Heart left ventricle (tissue), 16 donors: ENCODE data around the gene GYG2. TPM values are rescaled to one million over a fixed set of nuclear protein-coding genes. Genes with fewer than 3 reads are reported as not detected.

ENCODE experiments used
- ATAC-seq, 4 donors: fragments of 200-7000 bp; cut with Tn5 transposase; one replicate each; pipeline ENCODE4 v1.9.1; 2020 to 2022; ENCODE audit warnings: moderate library complexity in 4 of 4, mild to moderate bottlenecking in 3 of 4, moderate number of reproducible peaks in 1 of 4
- DNase-seq, 5 donors: peaks; one replicate each; pipeline ENCODE4 v3.0.0-alpha.2; 2020
- H3K27ac ChIP-seq, 12 donors: fragments of 200-600 bp; sonication (generic) in 4 of 12; one replicate each; pipeline versions ENCODE4 v1.5.0 to v1.8.0; 2016 to 2022; ENCODE audit warnings: mild to moderate bottlenecking in 2 of 12
- H3K27me3 ChIP-seq, 9 donors: fragments of 200-600 bp; sonication (generic) in 2 of 9; one replicate each; pipeline versions ENCODE4 v1.5.1 to v1.8.0; 2016 to 2022; ENCODE audit warnings: mild to moderate bottlenecking in 3 of 9
- H3K36me3 ChIP-seq, 9 donors: fragments of 200-600 bp; sonication (generic) in 2 of 9; one replicate each; pipeline versions ENCODE4 v1.5.0 to v1.8.0; 2018 to 2022; ENCODE audit warnings: mild to moderate bottlenecking in 2 of 9
- H3K4me1 ChIP-seq, 12 donors: fragments of 200-600 bp; sonication (generic) in 4 of 12; one replicate each; pipeline versions ENCODE4 v1.5.0 to v1.8.0; 2016 to 2022; ENCODE audit warnings: mild to moderate bottlenecking in 3 of 12
- H3K4me3 ChIP-seq, 12 donors: fragments of 200-600 bp; sonication (generic) in 4 of 12; one replicate each; pipeline versions ENCODE4 v1.5.0 to v1.8.0; 2017 to 2022; ENCODE audit warnings: mild to moderate bottlenecking in 9 of 12, moderate library complexity in 4 of 12
- H3K9me3 ChIP-seq, 12 donors: fragments of 200-600 bp; sonication (generic) in 4 of 12; one replicate each; pipeline versions ENCODE4 v1.5.0 to v1.8.0; 2016 to 2022; ENCODE audit warnings: mild to moderate bottlenecking in 1 of 12
- CTCF ChIP-seq, 12 donors: fragments of 200-600 bp; sonication (generic) in 4 of 12; IDR thresholded peaks; one replicate each; pipeline versions ENCODE4 v1.5.0 to v1.8.0; 2018 to 2022; ENCODE audit warnings: antibody characterized with exemption in 12 of 12, mild to moderate bottlenecking in 5 of 12
- POLR2A ChIP-seq, 2 donors: fragments of 450-650 bp; IDR thresholded peaks; one replicate each; pipeline ENCODE4 v1.6.1; 2017; ENCODE audit warnings: antibody characterized with exemption in 2 of 2, mild to moderate bottlenecking in 2 of 2, moderate library complexity in 2 of 2
- WGBS, 4 donors: extraction: QIAGEN DNeasy Blood & Tissue Kit in 2 of 4; methylation state at CpG; one replicate each; pipeline versions ENCODE4 v1.1.5 to v1.1.7; 2013 to 2018; 5-methylcytosine and 5-hydroxymethylcytosine counted together
- intact Hi-C, 10 donors: fragments of 100-400 bp; cut with DNase I; formaldehyde crosslinking; loops; one replicate each; pipeline versions ENCODE4 v1.11.1 to v1.14.2; 2022
- polyA plus RNA-seq, 2 donors: library from polyadenylated mRNA; stranded (reverse); fragments of 200-250 nt; gene quantifications; one replicate each; pipeline ENCODE4 v1.2.3, GENCODE V29; 2013
- total RNA-seq, 9 donors: library from RNA; depleted of rRNA in 2 of 9; stranded (reverse); fragments of >200 nt in 2 of 9; fragmentation: NEBNext Ultra II Directional in 3 of 9; extraction: Animal tissue kit (Norgen Biotek cat#: 25700) in 3 of 9; gene quantifications; one replicate each; pipeline versions ENCODE4 v1.1.0 to v1.2.4, GENCODE V29; 2016 to 2023
- donor health status: ischemic (EF 13 %, LVEDD 7.1; RV severe dilation, severe dysfunction).
- donor health status: healthy with polysubstance abuse.
- donor health status: DM: no; HTN: yes; CAD: no.
- donor health status: DM: no; HTN: no; CAD: no.
- donor health status: ischemic (EF 25% LVEDD 6.9; RV normal size, moderate dysfunction).
- donor health status: ischemic (EF 25% LVEDD 5.7; RV mildly dilated, moderate dysfunction).
- donor health status: healthy.
- donor health status: DM: yes; HTN: yes; CAD: no.
- donor health status: ischemic (EF 35%, LVEDD 5.7; RV mildly dilated, moderate dysfunction).
- donor health status: nonischemic (EF 11% LVEDD 7.7; RV severe dilation, severe dysfunction).
- donor health status: DM: yes; HTN: yes; CAD: no.
- donor health status: PGD.
- donor health status: ischemic (EF 29% LVEDD 5.4; RV normal size, mild dysfunction).
- donor health status: nonischemic (EF 23%, LVEDD 6.1; RV moderate dilation, normal function).

Gene GYG2
- total and polyA plus RNA-seq, 11 donors, result 0.38 to 13.2 (median 1.00) TPM

GRCh38 chrX:2854918-2855317 lies 26.2 kb downstream of the GYG2 start:
- no peak overlapping the region for H3K27ac ChIP-seq
- ATAC-seq (no peak), DNase-seq (no peak)
- intact Hi-C loops, result no loop called here
- H3K4me3 ChIP-seq, result no peak overlapping the region
- TF ChIP-seq CTCF (IDR thresholded peaks at IDR 0.05) (no peak), POLR2A (IDR thresholded peaks at IDR 0.05) (no peak)
- H3K4me1 ChIP-seq, result no peaks in the 10 kb centered on the region
- H3K36me3 ChIP-seq, result no peaks in the 10 kb centered on the region
- 91 to 96% (median 94%) methylated on average over 21 of the region's 21 CpGs for WGBS, 4 donors
- H3K9me3 ChIP-seq, result no peaks in the 10 kb centered on the region
- no peaks in the 10 kb centered on the region for H3K27me3 ChIP-seq

GRCh38 chrX:2855761-2856160 lies 27.0 kb downstream of the GYG2 start:
- DNase-seq, result no peak
- Histone ChIP-seq H3K27me3 (no peaks in the 10 kb centered on the region), H3K4me3 (no peak overlapping the region), H3K4me1 (no peaks in the 10 kb centered on the region), H3K9me3 (no peaks in the 10 kb centered on the region), H3K27ac (no peak overlapping the region), H3K36me3 (no peaks in the 10 kb centered on the region)
- intact Hi-C loops, result no loop called here
- TF ChIP-seq POLR2A (IDR thresholded peaks at IDR 0.05), result no peak
- no peak for TF ChIP-seq CTCF (IDR thresholded peaks at IDR 0.05)
- WGBS, 4 donors, result 89 to 95% (median 91%) methylated on average over 2 of the region's 2 CpGs
- no peak for ATAC-seq

GRCh38 chrX:2857566-2857965 lies 28.8 kb downstream of the GYG2 start:
- Histone ChIP-seq H3K36me3 (no peaks in the 10 kb centered on the region), H3K27me3 (no peaks in the 10 kb centered on the region)
- ATAC-seq, result no peak

GRCh38 chrX:2859197-2859797 lies 30.6 kb downstream of the GYG2 start:
- Histone ChIP-seq H3K9me3 (no peaks in the 10 kb centered on the region), H3K4me3 (no peak overlapping the region), H3K27me3 (no peaks in the 10 kb centered on the region), H3K27ac (no peak overlapping the region), H3K36me3 (no peaks in the 10 kb centered on the region), H3K4me1 (no peaks in the 10 kb centered on the region)
- DNase-seq (no peak), ATAC-seq (no peak)
- WGBS, 4 donors, result 76 to 93% (median 88%) methylated on average over 1 of the region's 1 CpG
- no peak for TF ChIP-seq CTCF (IDR thresholded peaks at IDR 0.05)
- intact Hi-C loops, result no loop called here

More at GRCh38 chrX:2857566-2857965, 28.8 kb downstream of the GYG2 start:
- Histone ChIP-seq H3K4me3 (no peak overlapping the region), H3K27ac (no peak overlapping the region), H3K4me1 (no peaks in the 10 kb centered on the region), H3K9me3 (no peaks in the 10 kb centered on the region)
- DNase-seq, result no peak
- WGBS, 4 donors, result 74 to 86% (median 80%) methylated on average over 3 of the region's 3 CpGs
- TF ChIP-seq POLR2A (IDR thresholded peaks at IDR 0.05) (no peak), CTCF (IDR thresholded peaks at IDR 0.05) (no peak)
- intact Hi-C loops, result no loop called here
